Lower lobe of right lung (tissue), 2 donors: ENCODE data around the gene NFIC. TPM values are rescaled to one million over a fixed set of nuclear protein-coding genes. Genes with fewer than 3 reads are reported as not detected.

Source experiments
- ATAC-seq, 2 donors: fragments of 200-7000 bp; cut with Tn5 transposase; one replicate each; pipeline ENCODE4 v1.9.1; 2020 to 2022; ENCODE audit warnings: mild to moderate bottlenecking in 2 of 2, moderate library complexity in 2 of 2
- DNase-seq: peaks from one replicate; pipeline ENCODE4 v3.0.0-alpha.2; 2020
- H3K27ac ChIP-seq: fragments of 200-600 bp; one replicate; pipeline ENCODE4 v1.8.0; 2022
- H3K27me3 ChIP-seq: fragments of 200-600 bp; one replicate; pipeline ENCODE4 v1.8.0; 2022; ENCODE audit warnings: low read depth
- H3K36me3 ChIP-seq: fragments of 200-600 bp; one replicate; pipeline ENCODE4 v1.8.0; 2022; ENCODE audit warnings: mild to moderate bottlenecking
- H3K4me1 ChIP-seq: fragments of 200-600 bp; one replicate; pipeline ENCODE4 v1.8.0; 2022
- H3K4me3 ChIP-seq: fragments of 200-600 bp; one replicate; pipeline ENCODE4 v1.8.0; 2022; ENCODE audit warnings: mild to moderate bottlenecking
- H3K9me3 ChIP-seq: fragments of 200-600 bp; one replicate; pipeline ENCODE4 v1.8.0; 2022
- intact Hi-C: fragments of 100-400 bp; cut with DNase I; formaldehyde crosslinking; loops from one replicate; pipeline ENCODE4 v1.11.0; 2022
- total RNA-seq: library from RNA; stranded (reverse); fragmentation: NEBNext Ultra II Directional; extraction: Animal tissue kit (Norgen Biotek cat#: 25700); gene quantifications from one replicate; pipeline ENCODE4 v1.2.1, GENCODE V29; 2021
- TF ChIP-seq, protein P1 (sequence below): fragments of 200-600 bp; IDR thresholded peaks from one replicate; pipeline ENCODE4 v1.8.0; 2022; ENCODE audit warnings: antibody characterized with exemption, mild to moderate bottlenecking
- donor health status: DM: no; HTN: yes; CAD: no; lungs with severe emphysema.

Gene NFIC
- total RNA-seq, 1 donor from 2014 or later = 132 TPM

DNA sequence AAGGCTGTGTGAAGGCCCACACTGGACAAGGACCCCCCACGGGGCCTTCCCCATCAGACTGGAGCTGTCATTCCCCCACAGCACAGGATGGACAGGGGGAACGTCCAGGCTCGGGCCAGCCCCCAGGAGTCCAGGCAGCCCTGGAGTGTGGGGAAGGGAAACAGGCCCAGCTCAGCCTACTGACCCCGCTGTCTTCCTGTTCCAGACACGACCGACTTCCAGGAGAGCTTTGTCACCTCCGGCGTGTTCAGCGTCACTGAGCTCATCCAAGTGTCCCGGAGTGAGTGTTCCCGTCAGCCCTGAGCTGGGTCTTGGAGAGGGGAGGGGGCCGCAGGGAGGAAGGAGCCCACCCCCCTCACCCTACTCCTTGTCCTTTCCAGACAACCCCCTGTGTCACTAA lies 66.9 kb downstream of the NFIC start:
- ATAC-seq (no peak), DNase-seq (no peak)
- Histone ChIP-seq H3K4me1 (peaks cover 44% of the 10 kb centered on the region), H3K27ac (peak overlapping the region; percentile 85), H3K9me3 (no peaks in the 10 kb centered on the region), H3K27me3 (no peaks in the 10 kb centered on the region), H3K36me3 (peaks cover 55% of the 10 kb centered on the region), H3K4me3 (no peak overlapping the region)
- intact Hi-C loops = no loop called here
- TF ChIP-seq, protein P1, sequence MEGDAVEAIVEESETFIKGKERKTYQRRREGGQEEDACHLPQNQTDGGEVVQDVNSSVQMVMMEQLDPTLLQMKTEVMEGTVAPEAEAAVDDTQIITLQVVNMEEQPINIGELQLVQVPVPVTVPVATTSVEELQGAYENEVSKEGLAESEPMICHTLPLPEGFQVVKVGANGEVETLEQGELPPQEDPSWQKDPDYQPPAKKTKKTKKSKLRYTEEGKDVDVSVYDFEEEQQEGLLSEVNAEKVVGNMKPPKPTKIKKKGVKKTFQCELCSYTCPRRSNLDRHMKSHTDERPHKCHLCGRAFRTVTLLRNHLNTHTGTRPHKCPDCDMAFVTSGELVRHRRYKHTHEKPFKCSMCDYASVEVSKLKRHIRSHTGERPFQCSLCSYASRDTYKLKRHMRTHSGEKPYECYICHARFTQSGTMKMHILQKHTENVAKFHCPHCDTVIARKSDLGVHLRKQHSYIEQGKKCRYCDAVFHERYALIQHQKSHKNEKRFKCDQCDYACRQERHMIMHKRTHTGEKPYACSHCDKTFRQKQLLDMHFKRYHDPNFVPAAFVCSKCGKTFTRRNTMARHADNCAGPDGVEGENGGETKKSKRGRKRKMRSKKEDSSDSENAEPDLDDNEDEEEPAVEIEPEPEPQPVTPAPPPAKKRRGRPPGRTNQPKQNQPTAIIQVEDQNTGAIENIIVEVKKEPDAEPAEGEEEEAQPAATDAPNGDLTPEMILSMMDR = no peak

DNA sequence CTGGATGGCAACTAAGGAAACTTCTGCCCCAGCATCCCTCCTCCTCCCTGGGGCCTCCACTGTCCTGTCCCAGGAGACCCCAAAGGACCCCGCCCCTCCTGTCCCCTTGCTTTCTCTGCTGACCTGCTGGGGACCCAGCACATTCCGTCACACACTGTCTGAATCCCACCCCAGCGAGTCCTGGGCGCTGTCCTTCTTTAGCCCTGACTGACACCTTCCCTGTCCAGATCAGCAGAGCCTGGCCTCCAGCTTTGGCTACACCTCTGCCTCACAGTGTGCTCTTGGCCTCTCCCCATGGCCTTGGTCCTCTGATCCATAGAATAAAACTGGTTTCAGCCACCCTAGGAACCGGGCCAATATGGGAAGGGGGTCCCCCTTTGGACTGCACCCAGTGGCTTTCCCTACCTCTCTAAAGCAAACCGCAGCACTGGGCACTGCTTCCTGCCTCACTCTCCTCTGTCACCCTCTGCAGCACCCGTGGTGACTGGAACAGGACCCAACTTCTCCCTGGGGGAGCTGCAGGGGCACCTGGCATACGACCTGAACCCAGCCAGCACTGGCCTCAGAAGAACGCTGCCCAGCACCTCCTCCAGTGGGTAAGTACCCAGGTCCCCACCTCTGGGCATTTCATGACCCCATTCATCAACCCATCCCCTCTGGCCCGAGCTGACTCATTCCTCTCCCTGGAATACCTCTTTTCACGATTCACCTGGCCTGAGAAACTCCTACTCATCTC lies 67.6 kb downstream of the NFIC start:
- H3K36me3 ChIP-seq = peaks cover 61% of the 10 kb centered on the region
- TF ChIP-seq, protein P1 = no peak
- DNase-seq (no peak), ATAC-seq (no peak)
- intact Hi-C loops = no loop called here
- H3K27me3 ChIP-seq = no peaks in the 10 kb centered on the region
- peak overlapping the region; percentile 85 for H3K27ac ChIP-seq
- no peaks in the 10 kb centered on the region for H3K9me3 ChIP-seq
- peaks cover 39% of the 10 kb centered on the region for H3K4me1 ChIP-seq
- peak overlapping the region; percentile 60 for H3K4me3 ChIP-seq

DNA sequence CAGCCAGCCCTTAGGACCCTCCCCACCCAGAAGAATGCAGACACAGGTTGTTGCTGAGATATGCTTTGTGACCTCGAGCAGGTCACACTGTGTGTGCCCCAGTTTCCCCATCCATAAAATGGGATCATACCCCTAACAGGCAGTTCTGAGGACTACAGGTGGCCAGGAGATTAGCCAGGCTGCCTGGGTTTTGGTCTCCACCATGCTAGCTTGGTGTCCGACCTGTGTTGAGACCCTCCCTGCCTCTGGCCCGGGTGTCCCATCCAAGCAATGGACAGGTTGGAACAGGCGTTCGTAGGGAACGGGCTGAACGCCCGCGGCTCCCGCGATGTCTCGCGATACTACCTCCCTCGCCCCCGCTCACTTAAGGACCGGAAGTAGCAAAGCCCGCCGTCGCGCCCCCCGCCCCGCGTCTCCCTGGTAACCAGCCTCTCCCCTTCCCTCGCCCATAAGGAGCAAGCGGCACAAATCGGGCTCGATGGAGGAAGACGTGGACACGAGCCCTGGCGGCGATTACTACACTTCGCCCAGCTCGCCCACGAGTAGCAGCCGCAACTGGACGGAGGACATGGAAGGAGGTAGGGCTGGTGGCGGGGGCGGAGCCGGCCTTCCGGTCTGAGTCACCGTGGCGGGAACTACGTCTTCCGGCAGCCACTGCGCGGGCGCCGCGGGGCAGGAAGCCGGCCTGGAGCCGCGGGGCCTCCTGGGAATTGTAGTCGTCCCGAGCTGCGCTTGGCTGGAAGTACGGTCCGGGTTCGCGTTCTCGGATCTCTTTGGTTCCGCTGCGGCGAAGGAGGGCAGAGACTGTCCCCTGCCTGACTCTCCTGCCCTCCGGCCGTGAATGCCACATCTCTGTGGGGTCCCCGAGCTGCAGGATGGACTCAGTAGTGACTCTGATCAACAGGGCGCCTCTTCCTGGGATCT lies 68.5 kb downstream of the NFIC start:
- ATAC-seq (peak; percentile 98), DNase-seq (peak; percentile 98)
- intact Hi-C loops = no loop called here
- TF ChIP-seq, protein P1 = no peak
- Histone ChIP-seq H3K36me3 (peaks cover 65% of the 10 kb centered on the region), H3K27ac (peak overlapping the region; percentile 85), H3K9me3 (no peaks in the 10 kb centered on the region), H3K4me1 (peaks cover 31% of the 10 kb centered on the region), H3K4me3 (peak overlapping the region; percentile 60), H3K27me3 (no peaks in the 10 kb centered on the region)

DNA sequence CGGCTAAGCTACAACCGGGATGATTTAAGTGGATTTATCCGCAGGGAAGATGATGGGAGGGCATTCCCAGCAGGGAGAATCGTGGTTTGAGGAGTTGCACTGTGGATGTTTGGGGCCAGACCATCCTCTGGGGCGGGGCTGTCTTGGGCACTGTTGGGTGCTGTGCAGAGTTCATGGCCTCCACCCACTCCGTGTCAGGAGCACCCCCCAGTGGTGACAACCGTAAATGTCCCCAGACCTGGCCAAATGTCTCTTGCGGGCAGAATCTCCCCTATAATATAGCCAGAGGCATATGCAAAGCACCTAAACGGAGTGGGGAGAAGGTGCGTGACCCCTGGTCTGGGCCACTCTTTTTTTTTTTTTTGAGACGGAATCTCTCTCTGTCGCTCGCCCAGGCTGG lies 73.7 kb downstream of the NFIC start:
- DNase-seq (peak; percentile 72), ATAC-seq (peak; percentile 46 to 65)
- Histone ChIP-seq H3K9me3 (no peaks in the 10 kb centered on the region), H3K27me3 (no peaks in the 10 kb centered on the region), H3K27ac (no peak overlapping the region), H3K36me3 (peaks cover 76% of the 10 kb centered on the region), H3K4me1 (peaks cover 32% of the 10 kb centered on the region), H3K4me3 (no peak overlapping the region)
- intact Hi-C loops = no loop called here
- TF ChIP-seq, protein P1 = peak; percentile 52

DNA sequence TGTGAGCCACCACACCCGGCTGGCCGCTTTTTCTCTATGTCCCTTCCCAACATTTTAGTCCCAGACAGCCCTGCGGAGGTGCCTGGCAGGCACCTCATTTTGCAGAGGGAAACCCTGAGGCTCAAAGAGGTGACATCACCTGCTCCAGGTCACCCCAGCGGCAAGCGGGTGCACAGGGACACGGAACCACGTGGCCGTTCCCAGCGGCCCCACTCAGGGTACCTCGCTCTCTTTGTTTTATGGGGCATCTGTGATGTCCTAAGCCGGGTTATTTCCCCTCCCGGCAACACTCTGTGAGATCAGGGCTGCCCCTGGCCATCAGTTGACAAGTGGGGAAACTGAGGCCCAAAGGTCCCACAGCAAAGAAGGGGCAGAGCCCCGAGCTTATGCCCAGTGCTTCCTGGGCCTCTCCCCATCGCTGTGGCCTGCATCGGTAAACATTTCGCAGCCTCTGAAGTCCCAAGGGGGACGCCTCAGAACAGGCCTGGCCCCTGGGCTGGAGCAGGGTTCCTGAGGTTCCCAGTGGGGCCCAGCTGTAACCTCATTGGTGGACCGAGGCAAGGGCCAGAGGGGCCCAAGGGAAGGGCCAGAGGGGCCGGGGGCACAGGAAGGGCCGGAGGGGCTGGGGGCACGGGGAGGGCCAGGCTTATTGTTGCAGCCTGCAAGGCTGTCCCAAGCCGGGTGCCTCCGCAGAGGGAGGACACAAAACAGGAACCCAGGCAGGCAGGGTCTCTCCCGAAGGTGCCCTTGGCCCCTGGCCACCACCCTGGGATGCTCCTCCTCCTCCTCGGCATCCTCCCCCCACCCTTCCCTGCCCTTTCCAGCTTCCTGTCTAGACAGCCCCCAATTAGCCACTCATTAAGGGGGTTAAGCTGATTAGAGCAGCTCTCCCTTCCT lies 75.0 kb downstream of the NFIC start:
- intact Hi-C loops = no loop called here
- no peak for ATAC-seq
- Histone ChIP-seq H3K36me3 (peaks cover 79% of the 10 kb centered on the region), H3K27me3 (no peaks in the 10 kb centered on the region), H3K9me3 (no peaks in the 10 kb centered on the region), H3K4me3 (no peak overlapping the region), H3K4me1 (peaks cover 32% of the 10 kb centered on the region), H3K27ac (no peak overlapping the region)
- no peak for DNase-seq
- TF ChIP-seq, protein P1 = no peak
